Activated CD8-positive, alpha-beta T cell treated with anti-CD3 and anti-CD28 coated beads for 36 hours (primary cell): ENCODE measurements around the gene PRDX1. TPM values are rescaled to one million over a fixed set of nuclear protein-coding genes. Genes with fewer than 3 reads are reported as not detected.
A peak's percentile ranks its signal among the peaks of the same experiment; 100 is the strongest.

ENCODE experiments used
- ATAC-seq: fragments of 200-7000 bp; cut with Tn5 transposase; one replicate; pipeline ENCODE4 v1.10.0; 2021; ENCODE audit warnings: mild to moderate bottlenecking, moderate library complexity
- CTCF ChIA-PET: fragments of 350-600 bp; sonication (Branson Sonifier 250); formaldehyde crosslinking; loops from one replicate; lab custom pipeline; 2021; ENCODE audit warnings: antibody characterized with exemption; lab: Charles Lee
- POLR2A ChIA-PET: fragments of 350-600 bp; sonication (Branson Sonifier 250); formaldehyde crosslinking; loops from one replicate; lab custom pipeline; 2021; ENCODE audit warnings: antibody characterized with exemption; lab: Charles Lee
- DNase-seq: peaks from one replicate; pipeline ENCODE4 v3.0.0-alpha.2; 2020
- H3K27ac Mint-ChIP-seq: one replicate; pipeline ENCODE4 v1.8.0; 2021; ENCODE audit warnings: mild to moderate bottlenecking, mixed read lengths
- H3K27me3 Mint-ChIP-seq: one replicate; pipeline ENCODE4 v1.8.0; 2021; ENCODE audit warnings: mixed read lengths
- H3K36me3 Mint-ChIP-seq: one replicate; pipeline ENCODE4 v1.8.0; 2021; ENCODE audit warnings: low read depth, mixed read lengths
- H3K4me1 Mint-ChIP-seq: one replicate; pipeline ENCODE4 v1.8.0; 2021; ENCODE audit warnings: low read depth, mixed read lengths
- H3K4me3 Mint-ChIP-seq: one replicate; pipeline ENCODE4 v1.8.0; 2021; ENCODE audit warnings: mild to moderate bottlenecking, moderate library complexity, mixed read lengths
- H3K9me3 Mint-ChIP-seq: one replicate; pipeline ENCODE4 v1.8.0; 2021; ENCODE audit warnings: mixed read lengths
- CTCF ChIP-seq: fragments of 200-600 bp; IDR thresholded peaks from one replicate; pipeline ENCODE4 v1.8.0; 2022; ENCODE audit warnings: antibody characterized with exemption, mild to moderate bottlenecking
- intact Hi-C: fragments of 100-400 bp; cut with micrococcal nuclease; formaldehyde crosslinking; loops from one replicate; pipeline ENCODE4 v1.10.0; 2022
- total RNA-seq, 2 experiments: library from RNA; stranded (reverse); gene quantifications; one replicate each; pipeline ENCODE4 v1.2.3, GENCODE V29; 2021

The PRDX1 gene
- 100 to 1,000 TPM; 547 to 553 TPM for total RNA-seq

GRCh38 chr1:45521413-45522323 lies at the start of gene PRDX1:
Gene PRDX1, minus strand, starts transcription at chr1:45521884. Its CDS starts 2,841 bp downstream, at chr1:45519043.
- Mint-ChIP-seq H3K4me1 (peaks cover 38% of the 10 kb centered on the region), H3K9me3 (no peaks in the 10 kb centered on the region), H3K27me3 (peaks cover 1% of the 10 kb centered on the region), H3K27ac (peak within 1 kb of the TSS; percentile 95), H3K4me3 (peak within 1 kb of the TSS; percentile 97), H3K36me3 (peaks cover 26% of the 10 kb centered on the region)
- ChIA-PET CTCF (interaction anchor here (1.1 to 8.3 kb wide), 6 partner anchors 9 to 47 kb away, joined by 3 to 68 read pairs (median 4); partner anchors contain the start of gene AKR1A1), POLR2A (interaction anchor here (0.6 to 4.7 kb wide), 47 partner anchors 8 to 900 kb away, joined by 3 to 85 read pairs (median 4); partner anchors contain the start of genes AKR1A1, CCDC163, CCDC17 and GPBP1L1)
- ATAC-seq (peak; percentile 92), DNase-seq (peak; percentile 96)
- TF ChIP-seq CTCF: no peak
- intact Hi-C loops: loop anchor here (5.0 kb wide), 1 partner anchor 61 kb away; the partner anchor contains the start of gene NASP

- no peak for DNase-seq
- Mint-ChIP-seq H3K4me1 (no peaks in the 10 kb centered on the region), H3K4me3 (no peak overlapping the region), H3K36me3 (peaks cover 22% of the 10 kb centered on the region), H3K27me3 (no peaks in the 10 kb centered on the region), H3K27ac (no peak overlapping the region), H3K9me3 (no peaks in the 10 kb centered on the region)
- no peak for TF ChIP-seq CTCF
- CTCF ChIA-PET: interaction anchor here (0.6 to 7.8 kb wide), 26 partner anchors 10 to 244 kb away, joined by 3 to 135 read pairs (median 5); partner anchors contain the start of genes AKR1A1, CCDC163, HPDL and MMACHC
- no peak for ATAC-seq
- intact Hi-C loops: loop anchor here (2.0 kb wide), 1 partner anchor 58 kb away; no protein-coding TSS in a partner anchor
- POLR2A ChIA-PET: interaction anchor here (1.4 to 5.6 kb wide), 4 partner anchors 8 to 58 kb away, joined by 5 to 35 read pairs (median 26); partner anchors contain the start of genes NASP and PRDX1
Measured at GRCh38 chr1:45570631-45571030, 48.9 kb upstream of the PRDX1 start.

GRCh38 chr1:45569962-45570581 lies 48.4 kb upstream of the PRDX1 start:
- Mint-ChIP-seq H3K9me3 (no peaks in the 10 kb centered on the region), H3K4me1 (no peaks in the 10 kb centered on the region), H3K4me3 (no peak overlapping the region), H3K27ac (no peak overlapping the region), H3K36me3 (peaks cover 22% of the 10 kb centered on the region), H3K27me3 (no peaks in the 10 kb centered on the region)
- POLR2A ChIA-PET: interaction anchor here (0.7 to 5.6 kb wide), 8 partner anchors 9 to 69 kb away, joined by 3 to 35 read pairs (median 14); partner anchors contain the start of genes AKR1A1, NASP and PRDX1
- CTCF ChIA-PET: interaction anchor here (0.6 to 7.8 kb wide), 38 partner anchors 10 to 266 kb away, joined by 3 to 135 read pairs (median 4); partner anchors contain the start of genes AKR1A1, CCDC163, HPDL and MMACHC
- DNase-seq (peak; percentile 77), ATAC-seq (peak; percentile 99)
- TF ChIP-seq CTCF: peak; percentile 94
- intact Hi-C loops: loop anchor here (2.0 kb wide), 1 partner anchor 57 kb away; no protein-coding TSS in a partner anchor

GRCh38 chr1:45569571-45569961 lies 47.9 kb upstream of the PRDX1 start:
- Mint-ChIP-seq H3K27me3 (no peaks in the 10 kb centered on the region), H3K27ac (no peak overlapping the region), H3K4me1 (no peaks in the 10 kb centered on the region), H3K4me3 (no peak overlapping the region), H3K36me3 (peaks cover 22% of the 10 kb centered on the region), H3K9me3 (no peaks in the 10 kb centered on the region)
- DNase-seq (no peak), ATAC-seq (no peak)
- POLR2A ChIA-PET: interaction anchor here (0.7 to 5.6 kb wide), 7 partner anchors 14 to 69 kb away, joined by 3 to 35 read pairs (median 16); partner anchors contain the start of genes AKR1A1, NASP and PRDX1
- CTCF ChIA-PET: interaction anchor here (0.6 to 7.8 kb wide), 25 partner anchors 12 to 266 kb away, joined by 3 to 135 read pairs (median 8); partner anchors contain the start of genes AKR1A1, CCDC163, MMACHC and MUTYH
- intact Hi-C loops: no loop called here
- TF ChIP-seq CTCF: no peak
